Measurements from ENCODE around the gene PLEKHN1. TPM values are rescaled to one million over a fixed set of nuclear protein-coding genes. Genes with fewer than 3 reads are reported as not detected.
A peak's percentile ranks its signal among the peaks of the same experiment; 100 is the strongest.

Gene PLEKHN1
- total and polyA plus RNA-seq, 8 donors, result 0.16 to 2.8 (median 0.47) TPM

DNA sequence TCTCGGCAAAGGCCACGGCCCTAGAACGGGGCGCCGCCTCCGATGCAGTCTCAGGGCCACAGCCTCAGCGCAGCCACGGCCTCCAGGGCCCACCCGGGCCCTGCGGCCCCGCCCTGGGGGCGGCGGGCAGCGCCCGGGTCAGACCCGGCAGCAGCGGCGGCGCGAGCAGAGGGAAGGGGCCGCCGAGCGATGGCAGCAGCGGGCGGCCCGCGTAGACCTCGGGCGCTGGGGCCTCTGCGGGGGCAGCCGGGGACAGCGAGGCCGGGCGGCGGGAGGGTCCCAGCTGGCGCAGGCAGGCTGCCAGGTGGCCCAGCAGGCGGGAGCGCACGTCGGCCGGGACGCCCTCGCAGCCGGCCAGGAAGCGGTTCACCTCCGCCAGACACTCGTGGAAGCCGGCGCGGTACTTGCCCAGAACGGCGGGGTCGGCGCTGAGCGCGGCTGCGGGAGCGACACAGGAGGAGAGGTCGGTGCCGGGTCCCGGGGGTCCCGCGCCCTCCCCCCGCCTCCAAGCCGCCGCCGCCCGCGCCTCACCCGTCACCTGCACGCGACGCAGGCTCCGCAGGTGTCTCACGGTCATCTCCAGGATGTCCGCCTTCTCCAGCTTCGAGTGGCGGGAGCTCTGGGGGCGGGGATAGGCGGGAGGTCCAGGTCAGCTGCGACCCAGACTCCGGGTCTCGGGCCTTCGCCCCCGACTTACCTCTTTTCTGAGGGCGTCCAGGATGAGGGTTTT, 32.9 kb downstream of the PLEKHN1 start:
- TF ChIP-seq, protein P1, sequence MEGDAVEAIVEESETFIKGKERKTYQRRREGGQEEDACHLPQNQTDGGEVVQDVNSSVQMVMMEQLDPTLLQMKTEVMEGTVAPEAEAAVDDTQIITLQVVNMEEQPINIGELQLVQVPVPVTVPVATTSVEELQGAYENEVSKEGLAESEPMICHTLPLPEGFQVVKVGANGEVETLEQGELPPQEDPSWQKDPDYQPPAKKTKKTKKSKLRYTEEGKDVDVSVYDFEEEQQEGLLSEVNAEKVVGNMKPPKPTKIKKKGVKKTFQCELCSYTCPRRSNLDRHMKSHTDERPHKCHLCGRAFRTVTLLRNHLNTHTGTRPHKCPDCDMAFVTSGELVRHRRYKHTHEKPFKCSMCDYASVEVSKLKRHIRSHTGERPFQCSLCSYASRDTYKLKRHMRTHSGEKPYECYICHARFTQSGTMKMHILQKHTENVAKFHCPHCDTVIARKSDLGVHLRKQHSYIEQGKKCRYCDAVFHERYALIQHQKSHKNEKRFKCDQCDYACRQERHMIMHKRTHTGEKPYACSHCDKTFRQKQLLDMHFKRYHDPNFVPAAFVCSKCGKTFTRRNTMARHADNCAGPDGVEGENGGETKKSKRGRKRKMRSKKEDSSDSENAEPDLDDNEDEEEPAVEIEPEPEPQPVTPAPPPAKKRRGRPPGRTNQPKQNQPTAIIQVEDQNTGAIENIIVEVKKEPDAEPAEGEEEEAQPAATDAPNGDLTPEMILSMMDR (IDR thresholded peaks at IDR 0.05), result no peak
- Histone ChIP-seq H3K27me3 (no peaks in the 10 kb centered on the region), H3K36me3 (no peaks in the 10 kb centered on the region), H3K4me3 (peak overlapping the region; percentile 33 to 58 (median 48)), H3K4me1 (peaks cover 0 to 4% (median 0%) of the 10 kb centered on the region in 3 donors), H3K9me3 (no peaks in the 10 kb centered on the region), H3K27ac (peak overlapping the region; percentile 58 to 92 (median 80))
- intact Hi-C loops (cut with DNase I), result no loop called here
- no peak for FAIRE-seq
- peak; percentile 15 to 83 (median 54) for DNase-seq
- peak in 2 of 4 donors; percentile 3 for ATAC-seq
- WGBS, 2 donors, result 0 to 1% methylated on average over 50 to 86 of the region's 86 CpGs

DNA sequence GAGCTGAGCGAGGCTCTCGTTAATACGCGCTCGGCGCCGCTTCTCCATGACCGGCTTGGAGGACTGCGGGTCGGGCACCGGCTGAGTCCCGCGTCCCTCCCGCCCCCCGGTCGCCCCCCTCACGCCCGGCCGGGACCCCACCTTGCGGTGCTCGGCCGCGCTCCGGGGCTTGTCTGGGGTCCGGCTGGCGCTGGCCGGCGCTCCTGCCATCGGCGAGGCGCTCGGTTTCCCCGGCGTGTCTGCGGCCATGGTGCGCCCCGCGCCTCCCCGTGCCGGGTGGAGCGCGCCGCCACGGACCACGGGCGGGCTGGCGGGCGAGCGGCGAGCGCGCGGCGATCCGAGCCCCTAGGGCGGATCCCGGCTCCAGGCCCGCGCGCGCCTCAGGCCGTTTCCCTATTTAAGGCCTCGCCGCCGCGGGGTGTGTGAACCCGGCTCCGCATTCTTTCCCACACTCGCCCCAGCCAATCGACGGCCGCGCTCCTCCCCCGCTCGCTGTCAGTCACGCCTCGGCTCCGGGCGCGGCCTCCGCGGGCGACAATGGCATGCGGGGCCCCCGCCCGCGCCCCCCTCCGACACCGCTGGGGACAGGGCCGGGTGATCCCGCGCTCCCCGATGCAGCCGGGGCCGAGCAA, 33.6 kb downstream of the PLEKHN1 start, which contains the start of gene HES4:
Gene HES4 (minus strand): TSS at position 373 of the 632 bp plus-strand sequence. CDS start 124 bp downstream, at position 249.
- Histone ChIP-seq H3K27ac (peak within 1 kb of the TSS; percentile 90 to 96 (median 91)), H3K9me3 (no peaks in the 10 kb centered on the region), H3K27me3 (no peaks in the 10 kb centered on the region), H3K36me3 (no peaks in the 10 kb centered on the region), H3K4me3 (peak within 1 kb of the TSS; percentile 33 to 58 (median 48)), H3K4me1 (peaks cover 2 to 9% (median 4%) of the 10 kb centered on the region in 3 donors)
- peak; percentile 72 to 83 (median 79) for ATAC-seq
- TF ChIP-seq, protein P1 (IDR thresholded peaks at IDR 0.05), result no peak
- WGBS, 2 donors, result 1% methylated on average over 77 to 95 of the region's 95 CpGs
- intact Hi-C loops (cut with DNase I), result no loop called here
- DNase-seq, result peak; percentile 84 to 93 (median 90)
- no peak for FAIRE-seq

DNA sequence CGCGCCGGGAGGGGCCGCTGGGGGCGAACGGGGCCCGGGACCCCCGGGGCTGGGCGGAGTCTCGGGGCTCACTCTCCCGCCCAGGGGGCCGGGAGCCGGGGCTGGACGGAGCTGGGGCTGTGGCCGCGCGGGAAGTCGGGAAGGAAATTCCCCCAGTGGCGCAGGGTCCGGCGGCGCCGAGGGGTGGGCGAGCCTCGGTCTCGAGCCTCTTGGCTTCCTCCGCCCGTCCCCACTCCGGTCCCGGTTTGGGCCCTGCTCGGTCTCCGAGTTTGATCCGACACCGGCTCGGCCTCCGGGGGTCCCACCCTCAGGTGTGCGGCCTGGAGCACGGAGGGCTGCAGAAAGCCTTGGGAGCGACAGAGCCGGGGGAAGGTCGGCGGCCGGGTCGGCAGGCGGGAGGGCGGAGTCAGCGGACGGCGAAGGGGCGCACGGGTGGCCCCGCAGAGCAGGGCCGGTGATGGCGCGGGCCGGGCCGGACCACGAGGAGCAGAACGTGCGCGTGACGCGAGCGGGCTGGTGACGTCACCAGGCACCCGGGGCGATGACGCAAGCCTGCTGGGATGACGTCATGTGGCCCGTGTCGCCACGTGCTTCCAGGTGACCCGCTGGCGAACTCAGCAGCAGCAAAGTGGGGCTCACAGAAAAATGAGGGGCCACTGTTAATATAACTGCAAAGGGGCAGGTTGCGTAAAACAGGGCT, 34.2 kb downstream of the PLEKHN1 start:
- peaks cover 9 to 15% (median 10%) of the 10 kb centered on the region in 3 donors for H3K4me1 ChIP-seq

DNA sequence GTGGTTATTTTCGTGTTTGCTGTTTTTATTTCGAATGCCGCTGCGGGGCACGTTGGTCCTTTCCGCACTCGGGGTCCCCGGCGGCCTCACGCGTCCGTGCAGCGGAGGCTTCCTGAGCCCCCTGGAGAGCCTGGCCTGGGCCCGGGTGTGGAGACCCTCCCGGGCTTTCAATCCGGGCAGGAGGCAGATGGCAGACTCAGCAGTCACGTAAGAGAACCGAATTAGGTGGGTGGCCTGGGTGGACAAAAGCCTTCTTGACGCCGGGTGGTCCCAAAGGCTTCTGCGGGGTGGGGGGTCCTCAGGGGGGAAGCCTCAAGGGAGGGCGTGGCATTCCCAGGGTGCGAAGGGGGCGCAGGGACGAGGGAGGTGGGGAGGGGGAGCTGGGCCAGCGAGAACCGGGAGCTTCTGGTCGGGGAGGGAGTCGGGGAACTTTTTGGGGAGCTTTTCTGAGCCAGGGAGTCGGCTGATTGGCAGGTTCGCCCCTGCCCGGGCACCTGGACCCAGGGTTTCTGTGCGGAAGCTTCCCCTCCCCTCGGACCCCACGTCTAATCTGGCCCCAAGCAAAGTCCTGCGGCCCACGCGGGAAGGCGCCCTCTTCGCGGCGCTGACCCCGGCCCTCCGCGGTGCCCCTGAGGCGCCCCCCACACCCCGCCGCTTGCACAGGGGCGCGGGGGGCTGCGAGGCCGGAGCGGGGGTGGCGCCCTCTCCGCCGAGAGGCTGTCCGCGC, 34.9 kb downstream of the PLEKHN1 start:
- H3K4me1 ChIP-seq, result peaks cover 9 to 21% (median 10%) of the 10 kb centered on the region in 3 donors
- H3K27me3 ChIP-seq, result no peaks in the 10 kb centered on the region
- H3K36me3 ChIP-seq, result no peaks in the 10 kb centered on the region
- no peak for ATAC-seq
- H3K27ac ChIP-seq, result peak overlapping the region; percentile 90 to 96 (median 91)
- intact Hi-C loops (cut with DNase I), result no loop called here
- WGBS, 2 donors, result 1 to 5% methylated on average over 49 to 58 of the region's 58 CpGs
- peak in 5 of 6 donors; percentile 25 to 71 (median 59) for DNase-seq
- TF ChIP-seq, protein P1 (IDR thresholded peaks at IDR 0.05), result no peak
- no peak for FAIRE-seq
- H3K4me3 ChIP-seq, result peak overlapping the region; percentile 33 to 58 (median 48)
- no peaks in the 10 kb centered on the region for H3K9me3 ChIP-seq

More for the DNA sequence above, 34.2 kb downstream of the PLEKHN1 start:
- peak overlapping the region; percentile 33 to 58 (median 48) for H3K4me3 ChIP-seq
- intact Hi-C loops (cut with DNase I), result no loop called here
- H3K27ac ChIP-seq, result peak overlapping the region; percentile 90 to 96 (median 91)
- no peaks in the 10 kb centered on the region for H3K9me3 ChIP-seq
- H3K36me3 ChIP-seq, result no peaks in the 10 kb centered on the region
- ATAC-seq, result peak; percentile 53 to 59 (median 58)
- WGBS, 2 donors, result 0 to 1% methylated on average over 49 to 75 of the region's 75 CpGs
- DNase-seq, result peak; percentile 62 to 90 (median 86)
- TF ChIP-seq, protein P1 (IDR thresholded peaks at IDR 0.05), result no peak
- no peaks in the 10 kb centered on the region for H3K27me3 ChIP-seq
- FAIRE-seq, result no peak
